ENCODE data around the gene TWIST2.

TWIST2 gene

DNA sequence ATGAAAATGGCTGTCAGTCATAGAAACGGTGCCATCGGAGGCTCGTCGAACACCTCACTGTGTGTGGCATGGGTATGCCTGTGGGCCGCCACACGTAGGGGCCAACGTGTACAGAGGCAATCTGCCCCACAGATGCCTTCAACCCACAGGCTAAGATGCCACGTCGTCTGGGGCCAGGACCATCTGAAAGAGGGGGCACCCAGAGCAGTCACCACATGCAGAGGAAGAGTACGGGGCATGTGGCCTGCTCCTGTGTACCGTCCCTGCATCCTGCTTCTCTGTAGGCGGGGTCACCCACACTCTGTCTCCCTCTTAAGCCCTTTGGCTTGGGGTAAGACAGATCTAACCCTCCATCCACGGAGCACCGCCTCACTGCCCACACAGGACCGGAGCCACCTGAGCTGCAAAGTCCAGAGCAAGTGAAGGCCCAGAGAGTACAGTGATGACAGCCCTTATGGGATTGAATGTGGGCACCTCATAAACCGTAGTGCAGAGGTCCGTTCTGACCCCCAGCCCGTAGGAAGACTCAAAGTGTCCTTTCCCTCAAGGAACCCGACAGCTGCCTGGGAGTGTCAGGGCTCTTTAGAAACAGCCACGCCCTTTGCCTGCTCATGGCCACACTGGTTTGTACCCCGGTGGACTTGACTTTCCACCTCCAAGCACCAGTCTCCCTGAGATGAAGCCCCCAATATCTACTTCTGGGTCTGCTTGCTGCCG is 66.2 kb downstream of the TWIST2 start:
- Mint-ChIP-seq H3K9me3 (peaks cover 2% of the 10 kb centered on the region), H3K4me1 (peaks cover 9% of the 10 kb centered on the region), H3K4me3 (no peak overlapping the region), H3K27ac (no peak overlapping the region), H3K27me3 (ENCODE audit: low read depth) (peaks cover 10% of the 10 kb centered on the region), H3K36me3 (ENCODE audit: low read depth) (peaks cover 5% of the 10 kb centered on the region)
- TF ChIP-seq, protein P1, sequence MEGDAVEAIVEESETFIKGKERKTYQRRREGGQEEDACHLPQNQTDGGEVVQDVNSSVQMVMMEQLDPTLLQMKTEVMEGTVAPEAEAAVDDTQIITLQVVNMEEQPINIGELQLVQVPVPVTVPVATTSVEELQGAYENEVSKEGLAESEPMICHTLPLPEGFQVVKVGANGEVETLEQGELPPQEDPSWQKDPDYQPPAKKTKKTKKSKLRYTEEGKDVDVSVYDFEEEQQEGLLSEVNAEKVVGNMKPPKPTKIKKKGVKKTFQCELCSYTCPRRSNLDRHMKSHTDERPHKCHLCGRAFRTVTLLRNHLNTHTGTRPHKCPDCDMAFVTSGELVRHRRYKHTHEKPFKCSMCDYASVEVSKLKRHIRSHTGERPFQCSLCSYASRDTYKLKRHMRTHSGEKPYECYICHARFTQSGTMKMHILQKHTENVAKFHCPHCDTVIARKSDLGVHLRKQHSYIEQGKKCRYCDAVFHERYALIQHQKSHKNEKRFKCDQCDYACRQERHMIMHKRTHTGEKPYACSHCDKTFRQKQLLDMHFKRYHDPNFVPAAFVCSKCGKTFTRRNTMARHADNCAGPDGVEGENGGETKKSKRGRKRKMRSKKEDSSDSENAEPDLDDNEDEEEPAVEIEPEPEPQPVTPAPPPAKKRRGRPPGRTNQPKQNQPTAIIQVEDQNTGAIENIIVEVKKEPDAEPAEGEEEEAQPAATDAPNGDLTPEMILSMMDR (IDR thresholded peaks at IDR 0.05; ENCODE audit: unreplicated experiment in 3 of 3), result no peak

- peaks cover 9% of the 10 kb centered on the region for H3K4me1 Mint-ChIP-seq
- peaks cover 10% of the 10 kb centered on the region for H3K27me3 Mint-ChIP-seq (ENCODE audit: low read depth)
- H3K4me3 Mint-ChIP-seq, result no peak overlapping the region
- H3K9me3 Mint-ChIP-seq, result peaks cover 2% of the 10 kb centered on the region
- H3K27ac Mint-ChIP-seq, result no peak overlapping the region
- peaks cover 5% of the 10 kb centered on the region for H3K36me3 Mint-ChIP-seq (ENCODE audit: low read depth)
- TF ChIP-seq, protein P1 (IDR thresholded peaks at IDR 0.05; ENCODE audit: unreplicated experiment in 3 of 3), result no peak
Observed at GRCh38 chr2:238914648-238915015, 66.7 kb downstream of the TWIST2 start.

DNA sequence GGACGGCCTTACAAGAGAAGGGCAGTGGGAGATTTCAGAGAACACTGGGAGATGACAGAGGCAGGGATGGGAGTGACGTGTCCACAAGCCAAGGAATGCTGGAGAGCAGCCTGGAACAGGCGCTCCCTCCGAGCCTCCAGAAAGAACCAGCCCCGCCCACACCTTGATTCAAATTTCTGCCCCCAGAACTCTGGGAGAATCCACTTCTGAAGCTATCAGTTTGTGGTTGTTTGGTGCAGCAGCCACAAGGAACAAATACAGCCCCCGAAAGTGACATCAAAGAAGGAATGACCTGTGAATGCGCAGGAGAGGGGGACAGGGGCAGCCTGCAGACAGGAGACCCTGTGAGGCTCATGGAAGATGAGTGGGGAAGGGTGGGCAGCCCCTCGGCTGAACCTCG is 67.3 kb downstream of the TWIST2 start:
- Mint-ChIP-seq H3K27me3 (ENCODE audit: low read depth) (peaks cover 13% of the 10 kb centered on the region), H3K9me3 (peaks cover 2% of the 10 kb centered on the region), H3K36me3 (ENCODE audit: low read depth) (peaks cover 5% of the 10 kb centered on the region), H3K27ac (peak overlapping the region in 1 of 3 experiments; percentile 21), H3K4me1 (peaks cover 7% of the 10 kb centered on the region), H3K4me3 (no peak overlapping the region)
- TF ChIP-seq, protein P1 (IDR thresholded peaks at IDR 0.05; ENCODE audit: unreplicated experiment in 3 of 3), result no peak

DNA sequence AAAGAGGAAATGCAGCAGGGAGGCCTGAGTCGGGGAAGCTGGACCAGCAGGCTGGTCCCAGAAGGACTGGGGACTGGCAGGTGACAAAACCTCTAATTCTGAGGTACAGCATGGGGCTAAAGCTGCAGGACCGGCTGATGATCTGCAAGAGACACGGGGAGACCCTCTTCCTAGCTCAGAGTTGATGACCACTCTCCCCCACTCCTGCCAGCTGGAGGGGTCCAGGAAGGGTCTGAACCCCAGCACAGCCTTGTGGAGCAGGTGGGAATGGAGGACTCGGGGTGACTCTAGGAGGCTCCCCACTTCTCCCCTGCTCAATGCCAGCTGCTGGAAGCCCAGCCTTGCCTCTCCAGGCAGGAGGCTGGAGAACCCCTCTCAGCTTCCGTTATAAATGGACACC is 67.7 kb downstream of the TWIST2 start:
- peaks cover 5% of the 10 kb centered on the region for H3K36me3 Mint-ChIP-seq (ENCODE audit: low read depth)
- H3K27me3 Mint-ChIP-seq (ENCODE audit: low read depth), result peaks cover 17% of the 10 kb centered on the region
- H3K4me3 Mint-ChIP-seq, result no peak overlapping the region
- H3K27ac Mint-ChIP-seq, result no peak overlapping the region
- H3K9me3 Mint-ChIP-seq, result peaks cover 2% of the 10 kb centered on the region
- H3K4me1 Mint-ChIP-seq, result peaks cover 8% of the 10 kb centered on the region
- TF ChIP-seq, protein P1 (IDR thresholded peaks at IDR 0.05; ENCODE audit: unreplicated experiment in 3 of 3), result no peak

DNA sequence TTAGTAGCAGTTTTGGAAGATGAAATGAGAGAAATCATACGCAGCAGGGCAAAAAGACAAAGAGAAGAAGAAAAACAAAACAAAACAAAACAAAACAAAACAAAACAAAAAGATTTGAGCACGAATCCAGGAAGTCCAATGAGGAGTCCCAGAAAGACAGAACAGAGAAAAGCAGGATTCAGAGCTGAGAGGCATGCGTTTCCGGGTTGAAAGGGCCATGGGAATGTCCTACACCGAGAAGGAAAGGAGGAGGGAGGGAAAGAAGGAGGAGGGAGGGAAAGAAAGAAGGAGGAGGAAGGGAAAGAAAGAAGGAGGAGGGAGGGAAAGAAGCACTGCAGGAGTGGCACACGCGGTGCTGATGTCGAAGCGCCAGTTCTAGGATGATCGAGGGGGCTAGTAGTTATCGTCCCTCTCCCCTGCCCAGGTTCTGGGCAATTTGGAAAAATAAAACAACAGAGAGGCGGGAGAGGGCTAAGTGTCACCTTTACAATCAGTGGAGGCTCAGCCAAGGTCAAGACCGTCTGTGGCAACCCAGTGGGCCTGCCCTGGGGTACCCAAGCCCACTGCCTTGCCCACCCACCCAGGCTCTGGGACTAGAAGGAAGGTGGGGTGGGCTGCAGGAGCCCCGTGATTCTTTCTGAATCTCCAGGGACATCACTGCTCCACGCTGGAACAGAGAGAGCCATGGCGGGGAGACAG is 68.4 kb downstream of the TWIST2 start:
- H3K27ac Mint-ChIP-seq, result no peak overlapping the region
- H3K36me3 Mint-ChIP-seq (ENCODE audit: low read depth), result peaks cover 5% of the 10 kb centered on the region
- peaks cover 2% of the 10 kb centered on the region for H3K9me3 Mint-ChIP-seq
- H3K4me1 Mint-ChIP-seq, result peaks cover 13% of the 10 kb centered on the region
- peaks cover 17% of the 10 kb centered on the region for H3K27me3 Mint-ChIP-seq (ENCODE audit: low read depth)
- no peak overlapping the region for H3K4me3 Mint-ChIP-seq
- TF ChIP-seq, protein P1 (IDR thresholded peaks at IDR 0.05; ENCODE audit: unreplicated experiment in 3 of 3), result no peak
